Hair follicle dermal papilla cell (primary cell): ENCODE data around the gene TRIM14. TPM values are rescaled to one million over a fixed set of nuclear protein-coding genes. Genes with fewer than 3 reads are reported as not detected.

ENCODE experiments used
- small RNA-seq: library from RNA; depleted of rRNA; stranded (forward); fragments of <200 nt; gene quantifications from one replicate; pipeline ENCODE3, GENCODE V24; 2012
- total RNA-seq: library from RNA; depleted of rRNA; stranded (reverse); fragments of >200 nt; gene quantifications from 2 replicates; pipeline ENCODE4 v1.2.3, GENCODE V29; 2012

Gene TRIM14
- total RNA-seq, result 10.9 and 12.5 TPM in 2 replicates

DNA sequence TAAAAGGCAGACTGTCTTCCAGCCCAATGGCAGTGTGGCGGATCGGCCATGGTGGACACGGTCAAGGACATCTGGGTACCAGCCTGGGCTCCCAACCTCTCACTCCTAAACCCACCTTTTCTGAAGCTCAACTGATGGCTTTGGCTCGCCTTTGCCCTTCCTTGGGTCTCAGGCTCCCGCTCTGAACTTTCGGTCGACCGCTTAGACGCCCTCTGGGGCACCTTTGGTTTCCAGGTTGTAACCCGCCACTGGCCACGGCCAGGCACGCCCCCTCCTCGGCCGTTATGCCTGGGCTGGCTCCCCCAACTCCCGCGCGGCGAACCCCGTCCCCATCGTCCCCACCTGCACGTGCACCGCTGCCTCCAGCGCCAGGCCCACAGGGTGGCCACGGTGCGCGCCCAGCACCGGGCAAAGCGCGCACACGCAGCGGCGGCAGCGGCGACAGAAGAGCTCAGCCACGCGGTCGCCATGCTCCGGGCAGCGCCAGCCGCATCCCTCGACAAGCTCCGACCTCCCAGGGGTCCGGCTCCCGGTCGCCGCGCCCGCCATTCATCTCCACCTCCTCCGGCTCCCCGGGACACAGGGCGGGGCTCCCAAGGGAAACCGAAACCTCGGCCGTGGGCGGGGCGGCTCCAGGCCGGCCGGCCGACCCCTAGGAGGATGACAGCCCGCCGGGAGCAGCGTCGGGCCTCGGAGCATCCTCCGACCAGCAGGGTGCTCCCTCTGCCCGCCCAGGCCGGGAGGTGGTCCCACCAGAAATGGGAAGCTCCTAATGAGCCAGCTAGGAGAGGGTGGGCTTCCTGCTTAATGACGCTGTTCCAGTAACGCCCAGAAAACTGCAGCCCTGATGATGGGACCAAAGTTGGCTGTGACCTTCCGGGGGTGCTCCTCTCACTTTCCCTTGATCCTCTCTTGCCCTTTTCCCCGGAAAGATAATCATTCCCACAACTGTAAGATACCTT is at the start of gene TRIM14:
Gene TRIM14 (minus strand): TSS at position 583 of the 962 bp plus-strand sequence. CDS start 34 bp downstream, at position 549.

DNA sequence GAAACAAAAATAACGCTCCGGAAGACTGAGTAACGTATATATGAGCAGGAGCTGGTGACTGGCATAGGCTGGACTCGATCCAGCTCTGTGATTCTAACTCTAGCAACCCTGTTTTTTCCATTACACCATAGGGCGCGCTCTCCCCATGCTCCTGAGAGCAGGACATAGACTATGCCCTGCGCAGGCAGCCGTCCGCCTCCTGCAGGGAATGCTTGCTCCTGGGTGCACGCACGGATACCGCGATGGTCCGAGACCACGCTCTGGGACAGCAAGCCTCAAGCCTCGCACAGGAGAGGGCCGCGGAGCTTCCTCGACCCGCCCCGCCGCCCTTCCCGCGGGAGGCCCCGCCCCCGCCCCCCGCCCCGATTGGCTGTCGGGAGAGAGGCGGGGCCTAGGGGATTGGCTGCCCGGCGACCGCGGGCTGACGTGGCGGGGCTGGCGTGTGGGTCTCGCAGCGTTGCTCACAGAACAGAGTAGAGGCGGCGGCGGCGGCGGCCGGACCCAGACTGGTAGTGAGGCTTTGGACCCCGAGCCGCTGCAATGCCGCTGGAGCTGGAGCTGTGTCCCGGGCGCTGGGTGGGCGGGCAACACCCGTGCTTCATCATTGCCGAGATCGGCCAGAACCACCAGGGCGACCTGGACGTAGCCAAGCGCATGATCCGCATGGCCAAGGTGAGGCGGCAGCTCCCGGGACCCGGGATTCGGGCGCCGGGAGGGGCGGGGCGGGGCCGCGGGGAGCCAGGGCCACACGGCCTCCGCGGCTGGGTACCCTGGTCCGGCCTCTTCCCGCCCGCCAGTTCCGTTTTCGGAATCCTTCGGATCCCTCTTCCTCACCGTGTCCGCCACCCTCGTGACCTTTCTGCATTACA is 62.5 kb downstream of the TRIM14 start, which contains the start of gene NANS:
Gene NANS (plus strand): TSS at position 464 of the 869 bp plus-strand sequence. CDS start 77 bp downstream, at position 541.

Small RNAs within 50 kb of the gene (small RNA-seq; reads per million reads assigned to genes)
- not detected for gene RF00017
- not detected for gene RNU6-918P

Other genes with a start within 250 kb of the TRIM14 start
- gene TRMO, start 196.7 kb downstream of the TRIM14 start, total RNA-seq, result 18.7 and 19.8 TPM in 2 replicates
- gene HEMGN, start 181.1 kb downstream of the TRIM14 start, total RNA-seq, result not detected in 2 replicates
- gene ANP32B, start 135.9 kb downstream of the TRIM14 start, total RNA-seq, result 5.5 and 5.8 TPM in 2 replicates
- 44.6 and 44.7 TPM in 2 replicates for gene NANS, start 62.5 kb downstream of the TRIM14 start, total RNA-seq
- 0.49 and 0.73 TPM in 2 replicates for gene CORO2A, start 73.4 kb upstream of the TRIM14 start, total RNA-seq
- gene TBC1D2, start 136.4 kb upstream of the TRIM14 start, total RNA-seq, result 24.7 and 35.7 TPM in 2 replicates